COR-L47 (cell line): ENCODE data around the gene PRLH.
A peak's percentile ranks its signal among the peaks of the same experiment; 100 is the strongest.
"Not testable (repeated sequence)": the region's sequence is repeated elsewhere in the genome, so short reads cannot be mapped to it uniquely, and the experiment has no call there.

ENCODE experiments used
- DNase-seq: peaks from one replicate; lab custom pipeline; 2025; lab: John Stamatoyannopoulos, UW

PRLH gene

DNA sequence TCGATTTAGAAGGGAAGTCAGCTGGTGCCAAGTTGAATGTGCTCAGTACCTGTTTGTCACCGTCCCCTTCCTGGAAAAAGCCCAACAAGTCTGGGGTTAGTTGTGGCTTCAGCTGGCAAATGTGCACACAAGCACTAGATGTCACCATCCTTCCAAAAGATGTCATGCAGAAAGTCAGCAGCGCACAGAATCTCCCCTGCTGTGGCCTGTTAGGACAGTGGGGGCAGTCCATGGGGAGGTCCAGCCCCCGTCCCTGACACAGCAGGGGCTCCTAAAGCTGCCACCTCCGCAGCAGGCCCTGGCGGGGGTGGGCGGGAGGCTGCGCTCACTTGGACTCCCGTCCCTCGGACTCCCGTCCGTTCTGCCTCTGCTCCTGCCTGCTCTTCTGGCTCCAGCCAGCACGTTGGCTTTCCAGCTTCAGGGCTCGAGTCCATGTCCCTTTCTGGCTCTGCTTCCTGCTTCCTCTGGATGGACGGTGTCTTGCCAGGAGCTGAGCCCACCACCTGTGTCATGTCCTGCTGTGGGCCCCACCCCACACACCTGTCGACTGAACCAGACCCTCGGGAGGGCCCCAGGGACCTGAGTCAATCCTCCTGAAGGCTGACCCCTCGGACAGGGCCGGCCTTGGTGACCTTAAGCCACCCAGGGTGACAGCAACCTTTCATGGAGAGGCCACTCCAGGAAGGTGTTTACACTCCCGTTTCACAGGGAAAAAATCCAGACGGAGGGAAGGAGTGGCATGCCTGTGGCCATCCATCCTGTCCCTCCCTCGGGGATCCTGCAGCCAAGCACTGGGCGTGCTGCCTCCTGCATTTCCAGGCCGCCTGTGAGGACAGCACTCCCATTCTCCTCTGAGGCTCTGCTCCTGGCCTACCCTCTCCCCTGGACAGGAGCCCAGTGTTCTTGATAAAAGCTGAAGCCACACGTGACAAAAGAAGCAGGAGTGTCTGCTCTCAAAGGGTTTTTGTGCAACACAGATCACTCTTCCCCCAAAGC, 15.7 kb downstream of the PRLH start:
- peak; percentile 29 for DNase-seq

DNA sequence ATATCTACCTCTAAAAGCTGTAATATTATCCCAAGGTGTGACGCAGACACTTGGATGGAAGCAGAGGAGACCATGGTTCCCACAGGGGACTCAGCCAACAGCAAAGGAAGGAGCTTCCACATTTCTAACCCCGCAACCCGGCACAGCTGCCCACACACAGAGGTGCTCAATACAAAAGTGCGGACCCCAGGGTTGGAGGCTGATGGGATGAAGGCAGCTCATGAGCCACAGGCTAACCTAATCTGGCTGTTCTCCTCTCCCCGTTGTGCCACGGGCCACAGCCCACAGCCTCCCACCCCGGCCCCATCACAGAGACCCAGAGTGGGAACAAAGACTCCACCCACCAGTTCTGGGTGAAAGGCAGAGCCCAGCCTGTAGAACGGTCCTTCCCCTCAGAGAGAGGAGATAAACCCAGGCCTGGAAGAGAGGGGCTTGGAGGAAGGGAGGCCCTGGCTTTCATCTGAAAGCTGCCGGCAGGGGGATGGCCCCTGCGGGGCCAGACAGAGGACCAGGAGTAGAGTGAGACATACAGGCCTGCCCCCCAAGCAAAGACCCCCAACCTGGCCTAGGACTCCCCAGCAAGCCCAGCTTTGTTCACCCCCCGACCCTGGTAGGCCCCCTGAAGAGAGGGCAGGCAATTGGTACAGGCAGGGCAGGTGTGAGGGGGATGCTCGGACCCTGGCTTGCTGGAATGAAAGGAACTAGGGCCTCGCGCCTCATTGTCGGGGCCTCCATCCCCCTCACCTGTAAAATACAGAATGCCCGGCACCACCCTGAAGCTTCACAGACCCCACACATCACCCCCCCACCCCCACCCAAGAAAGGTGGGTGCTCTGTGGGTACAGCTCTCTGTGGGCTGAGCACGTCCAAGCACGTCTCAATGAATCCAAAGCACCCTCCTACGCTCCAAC, 17.3 kb downstream of the PRLH start:
- no peak for DNase-seq

DNA sequence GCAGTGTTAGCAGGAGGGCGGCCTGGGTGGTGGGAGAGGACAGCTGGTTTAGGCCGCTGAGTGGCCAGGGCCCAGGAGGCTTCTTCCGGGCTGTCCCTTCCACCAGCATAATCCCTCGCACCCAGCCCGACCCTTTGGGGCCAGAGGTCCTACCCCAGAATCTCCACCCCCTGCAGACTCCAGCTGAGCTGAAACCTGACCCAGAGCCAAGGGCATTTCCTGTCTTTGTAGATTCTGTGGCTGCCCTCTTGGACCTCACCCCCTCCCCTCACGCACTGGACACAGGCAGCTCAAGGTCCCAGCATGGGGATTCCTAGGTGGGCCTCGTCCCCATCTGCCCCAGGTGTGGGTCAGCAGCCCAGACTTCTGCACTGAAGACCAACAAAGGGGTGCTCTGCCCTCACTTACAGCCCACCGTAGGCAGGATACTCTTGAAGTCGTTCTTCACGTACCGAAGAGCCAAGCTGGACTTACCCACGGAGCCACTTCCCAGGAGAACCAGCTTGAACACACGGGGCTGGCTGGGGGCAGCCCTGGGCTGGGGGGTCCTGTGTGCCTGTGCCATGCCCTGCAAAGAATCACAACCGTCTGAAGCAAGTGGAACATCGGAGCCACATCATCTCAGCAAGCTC, 19.3 kb downstream of the PRLH start:
- no peak for DNase-seq

GRCh38 chr2:237588044-237588696, 21.8 kb downstream of the PRLH start:
- DNase-seq: no peak

- no peak for DNase-seq
These were observed 24.1 kb downstream of the PRLH start, which contains the start of gene RAB17 for GRCh38 chr2:237590272-237591140. Gene RAB17 (minus strand): TSS chr2:237590734. CDS start chr2:237586154, 4,580 bp downstream.

- DNase-seq: peak; percentile 51
These were observed 24.9 kb downstream of the PRLH start for GRCh38 chr2:237591141-237591881.

GRCh38 chr2:237592425-237592980, 26.1 kb downstream of the PRLH start:
- DNase-seq: no peak

DNA sequence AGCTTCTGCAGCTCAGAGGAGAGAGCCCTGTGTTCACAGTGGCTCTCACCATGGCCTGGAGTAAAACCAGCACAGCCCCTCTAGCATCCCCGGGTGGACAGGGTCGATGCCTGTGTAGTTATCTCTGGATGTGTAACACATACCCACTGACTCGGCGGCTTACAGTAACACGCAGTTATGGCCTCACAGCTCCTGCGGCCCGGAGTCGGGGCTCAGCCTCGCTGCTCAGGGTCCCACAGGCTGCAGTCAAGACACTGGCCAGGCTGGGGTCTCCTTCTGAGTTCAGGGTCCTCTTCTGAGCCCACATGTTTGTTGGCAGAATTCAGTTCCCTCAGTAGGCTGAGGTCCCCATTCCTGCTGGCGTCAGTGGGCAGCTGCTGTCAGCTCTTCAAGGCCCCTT, 26.7 kb downstream of the PRLH start:
- DNase-seq: no peak

DNA sequence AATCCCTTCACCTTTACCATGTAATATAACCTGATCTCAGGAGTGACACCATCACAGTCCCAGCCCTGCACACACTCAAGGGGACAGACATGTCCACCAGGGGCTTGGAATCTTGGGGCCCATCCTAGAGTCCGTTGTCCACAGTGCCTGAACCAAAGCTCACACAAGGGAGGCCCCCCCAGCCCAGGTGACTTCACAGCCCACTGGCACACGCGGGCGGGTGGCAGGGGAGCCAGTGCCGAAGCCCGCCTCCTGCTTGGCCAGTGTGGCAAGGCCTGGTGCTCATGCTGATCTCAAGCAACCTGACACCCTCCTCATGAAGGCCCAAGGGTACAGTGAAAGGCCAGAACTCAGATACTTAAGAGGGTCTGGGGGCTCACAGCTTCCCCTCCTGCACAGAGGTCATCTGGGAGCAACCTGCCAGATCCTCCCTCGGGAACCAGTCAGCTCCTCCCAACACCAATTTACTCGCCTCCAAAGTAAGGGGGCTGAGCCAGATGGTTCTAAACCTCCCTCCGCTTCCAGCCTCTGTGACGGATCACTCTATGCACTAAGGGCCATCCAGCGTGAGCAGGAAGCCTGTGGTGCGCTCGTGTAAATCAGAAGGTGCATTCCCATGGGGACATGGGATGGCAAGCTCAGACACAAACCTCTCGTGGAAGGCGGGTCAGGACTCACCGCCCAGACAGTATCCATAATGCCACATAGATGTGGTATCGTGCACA, 27.4 kb downstream of the PRLH start:
- DNase-seq: no peak

GRCh38 chr2:237594514-237594871, 28.1 kb downstream of the PRLH start:
- no peak for DNase-seq

- not testable (repeated sequence) for DNase-seq
These were observed 29.6 kb downstream of the PRLH start for GRCh38 chr2:237595829-237596519.

GRCh38 chr2:237596520-237597195, 30.3 kb downstream of the PRLH start:
- DNase-seq: no peak

DNA sequence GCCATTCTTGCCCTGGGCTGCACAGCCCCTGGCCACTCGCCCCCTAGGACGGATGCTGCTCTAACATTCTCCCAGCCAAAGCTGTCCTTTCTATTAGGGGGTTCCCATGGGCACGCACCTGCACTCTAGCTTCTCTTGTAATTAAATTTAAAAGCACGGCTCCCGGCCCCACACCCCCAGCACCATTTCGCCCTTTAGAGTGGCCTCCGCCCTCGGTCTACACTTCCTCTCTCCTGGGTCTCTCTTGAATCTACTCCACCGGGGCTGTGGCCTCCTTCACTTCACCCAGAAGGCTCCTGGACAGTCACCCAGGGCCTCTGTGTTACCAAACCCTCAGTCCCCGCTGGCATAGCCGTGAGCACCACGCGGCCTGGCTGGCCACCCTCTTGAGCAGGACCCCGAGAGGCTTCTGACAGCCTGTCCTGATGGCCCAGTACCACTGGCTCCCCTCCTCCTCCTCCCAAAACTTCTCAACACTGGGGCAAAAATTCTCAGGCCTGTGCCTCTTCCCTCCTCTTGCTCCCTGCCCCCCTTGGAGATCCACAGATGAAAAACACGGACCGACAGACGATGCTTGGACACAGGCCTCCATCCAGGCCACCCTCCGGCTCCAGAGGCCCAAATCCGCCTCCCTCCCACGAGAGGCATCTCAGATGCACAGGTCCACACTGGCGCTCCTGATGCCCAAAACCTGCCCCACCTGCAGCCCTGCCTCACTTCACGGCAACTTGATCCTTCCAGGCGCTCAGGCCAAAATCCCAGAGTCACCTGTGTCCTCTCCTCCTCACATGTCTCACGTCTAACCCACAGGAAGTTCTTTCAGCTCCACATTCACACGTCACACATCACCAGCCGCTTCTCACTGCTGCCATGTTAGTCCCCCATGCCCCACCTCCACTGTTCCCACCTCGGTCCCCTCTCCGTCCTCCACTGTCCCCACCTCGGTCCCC, 31.1 kb downstream of the PRLH start:
- no peak for DNase-seq

GRCh38 chr2:237598468-237599208, 32.3 kb downstream of the PRLH start:
- no peak for DNase-seq

GRCh38 chr2:237599465-237600110, 33.2 kb downstream of the PRLH start:
- DNase-seq: no peak
